ENCODE results near the gene CER1.

Gene CER1

DNA sequence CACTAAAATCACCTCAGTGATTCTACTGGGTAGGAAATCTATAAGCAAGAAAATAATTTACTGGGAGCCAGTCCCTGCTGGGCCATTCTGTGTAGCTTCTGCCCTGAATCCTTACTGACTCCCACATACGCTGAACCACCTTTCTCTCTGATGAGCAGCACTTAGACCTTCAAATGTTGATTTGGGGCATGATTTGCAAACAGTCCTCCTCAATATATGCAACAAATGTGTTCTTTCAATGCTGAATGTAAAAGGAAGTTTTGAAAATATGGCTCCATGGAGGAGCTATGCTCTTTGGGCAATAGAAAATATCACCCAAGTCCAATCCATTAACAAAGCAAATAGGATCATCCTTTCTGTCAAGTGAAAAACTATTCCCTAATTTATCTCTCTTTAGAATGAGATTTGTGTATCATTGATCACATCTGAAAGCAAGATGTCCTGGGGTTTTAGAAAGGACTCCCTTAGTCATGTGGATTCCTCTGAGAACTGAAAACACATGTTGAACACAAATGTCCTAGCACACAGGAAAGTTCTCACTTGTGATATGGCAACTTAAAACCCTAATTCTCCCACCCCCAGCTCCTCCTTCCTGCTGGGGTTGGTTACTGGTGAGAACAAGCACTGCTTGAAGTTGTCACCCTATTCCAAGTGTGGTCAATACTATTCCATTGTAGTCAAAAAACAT lies 8.9 kb upstream of the CER1 start:
- no peaks in the 10 kb centered on the region for H3K4me1 ChIP-seq (ENCODE audit: insufficient read depth, low read length, severe bottlenecking)

DNA sequence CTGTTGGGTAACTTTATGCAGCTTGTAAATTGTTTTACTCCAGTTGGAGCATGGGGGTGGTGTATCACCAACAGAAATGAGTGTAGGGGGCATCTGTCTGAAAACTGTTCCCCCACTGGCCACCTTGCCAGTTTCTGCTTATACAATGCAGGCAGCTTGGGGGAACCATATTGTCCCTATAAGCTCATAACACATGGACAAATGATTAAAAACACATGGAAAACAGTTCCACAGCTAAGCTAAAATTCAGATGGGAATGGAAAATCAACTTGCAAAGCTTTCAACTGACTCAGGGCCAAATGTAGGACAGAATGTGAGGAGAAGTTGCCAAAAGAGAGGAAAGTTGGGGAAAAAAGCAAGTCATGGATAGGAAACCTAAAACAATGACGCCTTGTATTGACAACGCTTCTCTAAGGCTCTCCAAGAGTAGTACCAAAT lies 7.9 kb upstream of the CER1 start:
- H4K20me1 ChIP-seq (ENCODE audit: insufficient read depth, low read length): no peaks in the 10 kb centered on the region
- no peaks in the 10 kb centered on the region for H3K9me2 ChIP-seq (ENCODE audit: low read depth, low read length)
- TF ChIP-seq EZH2 (IDR thresholded peaks at IDR 0.05; ENCODE audit: borderline replicate concordance, low read length): no peak
- TF ChIP-seq, protein P1, sequence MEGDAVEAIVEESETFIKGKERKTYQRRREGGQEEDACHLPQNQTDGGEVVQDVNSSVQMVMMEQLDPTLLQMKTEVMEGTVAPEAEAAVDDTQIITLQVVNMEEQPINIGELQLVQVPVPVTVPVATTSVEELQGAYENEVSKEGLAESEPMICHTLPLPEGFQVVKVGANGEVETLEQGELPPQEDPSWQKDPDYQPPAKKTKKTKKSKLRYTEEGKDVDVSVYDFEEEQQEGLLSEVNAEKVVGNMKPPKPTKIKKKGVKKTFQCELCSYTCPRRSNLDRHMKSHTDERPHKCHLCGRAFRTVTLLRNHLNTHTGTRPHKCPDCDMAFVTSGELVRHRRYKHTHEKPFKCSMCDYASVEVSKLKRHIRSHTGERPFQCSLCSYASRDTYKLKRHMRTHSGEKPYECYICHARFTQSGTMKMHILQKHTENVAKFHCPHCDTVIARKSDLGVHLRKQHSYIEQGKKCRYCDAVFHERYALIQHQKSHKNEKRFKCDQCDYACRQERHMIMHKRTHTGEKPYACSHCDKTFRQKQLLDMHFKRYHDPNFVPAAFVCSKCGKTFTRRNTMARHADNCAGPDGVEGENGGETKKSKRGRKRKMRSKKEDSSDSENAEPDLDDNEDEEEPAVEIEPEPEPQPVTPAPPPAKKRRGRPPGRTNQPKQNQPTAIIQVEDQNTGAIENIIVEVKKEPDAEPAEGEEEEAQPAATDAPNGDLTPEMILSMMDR (IDR thresholded peaks at IDR 0.05; ENCODE audit: low read length): no peak
- no peaks in the 10 kb centered on the region for H3F3A ChIP-seq (ENCODE audit: insufficient read depth, low read length)
- H2AFZ ChIP-seq (ENCODE audit: low read length): no peak overlapping the region
- no peaks in the 10 kb centered on the region for H3K4me1 ChIP-seq (ENCODE audit: insufficient read depth, low read length, severe bottlenecking)
- no peak overlapping the region for H3K4me3 ChIP-seq (ENCODE audit: low read depth, low read length, poor library complexity, severe bottlenecking)
- no peaks in the 10 kb centered on the region for H3K9me3 ChIP-seq (ENCODE audit: low read length)
- no peaks in the 10 kb centered on the region for H3K27me3 ChIP-seq (ENCODE audit: insufficient read depth, low read length)
- no peaks in the 10 kb centered on the region for H3K36me3 ChIP-seq (ENCODE audit: insufficient read depth, low read length)
- no peaks in the 10 kb centered on the region for H3K79me2 ChIP-seq (ENCODE audit: insufficient read depth, low read length)
- no peak overlapping the region for H3K9ac ChIP-seq (ENCODE audit: low read length)
- no peak overlapping the region for H3K27ac ChIP-seq (ENCODE audit: low read depth, low read length, poor library complexity, severe bottlenecking)
- no peak overlapping the region for H3K4me2 ChIP-seq (ENCODE audit: low read length)

More for the DNA sequence above, 8.9 kb upstream of the CER1 start:
- Histone ChIP-seq H3K9me3 (ENCODE audit: low read length) (no peaks in the 10 kb centered on the region), H2AFZ (ENCODE audit: low read length) (no peak overlapping the region), H3K4me3 (ENCODE audit: low read depth, low read length, poor library complexity, severe bottlenecking) (no peak overlapping the region), H3K27me3 (ENCODE audit: insufficient read depth, low read length) (no peaks in the 10 kb centered on the region), H3K9me2 (ENCODE audit: low read depth, low read length) (no peaks in the 10 kb centered on the region), H4K20me1 (ENCODE audit: insufficient read depth, low read length) (no peaks in the 10 kb centered on the region), H3K79me2 (ENCODE audit: insufficient read depth, low read length) (no peaks in the 10 kb centered on the region), H3K9ac (ENCODE audit: low read length) (no peak overlapping the region), H3K36me3 (ENCODE audit: insufficient read depth, low read length) (no peaks in the 10 kb centered on the region), H3K27ac (ENCODE audit: low read depth, low read length, poor library complexity, severe bottlenecking) (no peak overlapping the region), H3K4me2 (ENCODE audit: low read length) (no peak overlapping the region), H3F3A (ENCODE audit: insufficient read depth, low read length) (no peaks in the 10 kb centered on the region)
- no peak for TF ChIP-seq EZH2 (IDR thresholded peaks at IDR 0.05; ENCODE audit: borderline replicate concordance, low read length)
- TF ChIP-seq, protein P1 (IDR thresholded peaks at IDR 0.05; ENCODE audit: low read length): no peak

DNA sequence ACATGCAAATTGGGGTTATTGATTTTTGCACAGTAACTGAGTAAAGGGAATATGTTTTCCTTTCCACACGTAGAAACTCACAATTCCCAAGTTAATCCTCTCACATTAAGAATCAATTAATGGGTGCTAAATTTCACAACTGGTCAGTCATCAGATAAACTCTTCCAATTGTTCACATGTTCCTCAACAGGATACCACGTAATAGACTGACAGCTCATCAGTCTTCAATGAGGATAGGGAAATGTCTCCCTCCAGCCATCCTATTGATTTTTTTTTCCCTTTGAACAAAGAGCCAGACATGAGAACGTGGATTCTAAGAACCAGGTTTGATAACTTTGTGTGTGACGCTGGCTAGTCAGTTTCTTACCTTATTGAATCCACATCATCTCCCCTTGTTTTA lies 768 bp upstream of the CER1 start:
- H3K9me2 ChIP-seq (ENCODE audit: low read depth, low read length): no peaks in the 10 kb centered on the region
- H3K9ac ChIP-seq (ENCODE audit: low read length): no peak overlapping the region
- H2AFZ ChIP-seq (ENCODE audit: low read length): no peak overlapping the region

More for the DNA sequence above, 768 bp upstream of the CER1 start:
- Histone ChIP-seq H3K27me3 (ENCODE audit: insufficient read depth, low read length) (no peaks in the 10 kb centered on the region), H3K4me2 (ENCODE audit: low read length) (no peak overlapping the region), H4K20me1 (ENCODE audit: insufficient read depth, low read length) (no peaks in the 10 kb centered on the region), H3K4me1 (ENCODE audit: insufficient read depth, low read length, severe bottlenecking) (no peaks in the 10 kb centered on the region), H3K9me3 (ENCODE audit: low read length) (no peaks in the 10 kb centered on the region), H3K4me3 (ENCODE audit: low read depth, low read length, poor library complexity, severe bottlenecking) (no peak overlapping the region), H3K36me3 (ENCODE audit: insufficient read depth, low read length) (no peaks in the 10 kb centered on the region), H3K79me2 (ENCODE audit: insufficient read depth, low read length) (no peaks in the 10 kb centered on the region), H3F3A (ENCODE audit: insufficient read depth, low read length) (no peaks in the 10 kb centered on the region), H3K27ac (ENCODE audit: low read depth, low read length, poor library complexity, severe bottlenecking) (no peak overlapping the region)
- TF ChIP-seq EZH2 (IDR thresholded peaks at IDR 0.05; ENCODE audit: borderline replicate concordance, low read length): no peak
